H9 (cell line): ENCODE measurements around the gene CDH13. TPM values are rescaled to one million over a fixed set of nuclear protein-coding genes. Genes with fewer than 3 reads are reported as not detected.

Experiments used
- DNase-seq: peaks from one replicate; pipeline ENCODE4 v3.0.0-alpha.2; 2017
- H2AFZ ChIP-seq: one replicate; pipeline ENCODE4 v1.6.1; 2013; ENCODE audit warnings: mild to moderate bottlenecking, low read length, control low read depth, moderate library complexity
- H2AK5ac ChIP-seq: 2 replicates; pipeline ENCODE4 v1.6.1; 2013; ENCODE audit warnings: low read length, control low read depth, mixed read lengths; ENCODE audit not compliant: insufficient read length
- H2BK120ac ChIP-seq: one replicate; pipeline ENCODE4 v1.6.1; 2013; ENCODE audit warnings: low read depth, mild to moderate bottlenecking, low read length, control low read depth, inconsistent platforms; ENCODE audit not compliant: poor library complexity, severe bottlenecking
- H2BK12ac ChIP-seq: 2 replicates; pipeline ENCODE4 v1.6.1; 2013; ENCODE audit warnings: low read length, control low read depth, mixed read lengths, low read depth; ENCODE audit not compliant: insufficient read length
- H2BK15ac ChIP-seq: 2 replicates; pipeline ENCODE4 v1.6.1; 2013; ENCODE audit warnings: low read depth, low read length, control low read depth
- H2BK20ac ChIP-seq: one replicate; pipeline ENCODE4 v1.6.1; 2013; ENCODE audit warnings: low read depth, mild to moderate bottlenecking, low read length, control low read depth, inconsistent platforms; ENCODE audit not compliant: poor library complexity, severe bottlenecking
- H2BK5ac ChIP-seq: 2 replicates; pipeline ENCODE4 v1.6.1; 2013; ENCODE audit warnings: low read length, control low read depth, mixed read lengths; ENCODE audit not compliant: insufficient read length
- H3K14ac ChIP-seq: 2 replicates; pipeline ENCODE4 v1.6.1; 2013; ENCODE audit warnings: low read length, control low read depth; ENCODE audit not compliant: insufficient read depth
- H3K18ac ChIP-seq: 2 replicates; pipeline ENCODE4 v1.6.1; 2013; ENCODE audit warnings: low read depth, mild to moderate bottlenecking, mixed read lengths, low read length, control low read depth; ENCODE audit not compliant: insufficient read length
- H3K23ac ChIP-seq: 2 replicates; pipeline ENCODE4 v1.6.1; 2013; ENCODE audit warnings: low read length, control low read depth, mixed read lengths, low read depth; ENCODE audit not compliant: insufficient read length
- H3K23me2 ChIP-seq: 2 replicates; pipeline ENCODE4 v1.6.1; 2013; ENCODE audit warnings: low read depth, mild to moderate bottlenecking, mixed read lengths, low read length, control low read depth; ENCODE audit not compliant: insufficient read length, poor library complexity, severe bottlenecking
- H3K27ac ChIP-seq: 2 replicates; pipeline ENCODE4 v1.5.1; 2013; ENCODE audit warnings: low read length, control low read depth, mixed read lengths, low read depth; ENCODE audit not compliant: insufficient read length
- H3K27me3 ChIP-seq: 2 replicates; pipeline ENCODE4 v1.6.1; 2013; ENCODE audit warnings: low read length, control low read depth, inconsistent platforms; ENCODE audit not compliant: insufficient read depth
- H3K4ac ChIP-seq: 2 replicates; pipeline ENCODE4 v1.6.1; 2013; ENCODE audit warnings: low read depth, mild to moderate bottlenecking, control low read depth, inconsistent platforms, low read length, moderate library complexity
- H3K4me1 ChIP-seq: 2 replicates; pipeline ENCODE4 v1.6.1; 2013; ENCODE audit warnings: low read length, control low read depth, inconsistent platforms; ENCODE audit not compliant: insufficient read depth
- H3K4me2 ChIP-seq: 2 replicates; pipeline ENCODE4 v1.6.1; 2013; ENCODE audit warnings: low read length, control low read depth, mixed read lengths; ENCODE audit not compliant: insufficient read length, insufficient read depth
- H3K56ac ChIP-seq: 2 replicates; pipeline ENCODE4 v1.6.1; 2013; ENCODE audit warnings: low read depth, mild to moderate bottlenecking, mixed read lengths, low read length, control low read depth; ENCODE audit not compliant: insufficient read length
- H3K79me1 ChIP-seq: 2 replicates; pipeline ENCODE4 v1.6.1; 2013; ENCODE audit warnings: low read depth, mild to moderate bottlenecking, moderate library complexity, low read length, control low read depth, inconsistent platforms; ENCODE audit not compliant: insufficient read depth, poor library complexity, severe bottlenecking
- H3K79me2 ChIP-seq: 2 replicates; pipeline ENCODE4 v1.6.1; 2013; ENCODE audit warnings: low read length, control low read depth, inconsistent platforms; ENCODE audit not compliant: insufficient read depth
- H3K9ac ChIP-seq: 2 replicates; pipeline ENCODE4 v1.6.1; 2013; ENCODE audit warnings: low read length, control low read depth, mixed read lengths; ENCODE audit not compliant: insufficient read length; ENCODE audit errors: extremely low read depth
- H3K9me3 ChIP-seq: one replicate; pipeline ENCODE4 v1.6.1; 2013; ENCODE audit warnings: low read depth, low read length, inconsistent platforms; ENCODE audit not compliant: control insufficient read depth
- H3T11ph ChIP-seq: one replicate; pipeline ENCODE4 v1.6.1; 2013; ENCODE audit warnings: mild to moderate bottlenecking, low read length, control low read depth, inconsistent platforms
- H4K20me1 ChIP-seq: one replicate; pipeline ENCODE4 v1.6.1; 2013; ENCODE audit not compliant: control insufficient read depth, insufficient read length, insufficient read depth
- H4K5ac ChIP-seq: 2 replicates; pipeline ENCODE4 v1.6.1; 2013; ENCODE audit warnings: low read depth, mild to moderate bottlenecking, mixed read lengths, low read length, control low read depth; ENCODE audit not compliant: insufficient read length
- H4K8ac ChIP-seq: replicated peaks from 2 replicates; pipeline ENCODE4 v1.6.1; 2013; ENCODE audit warnings: low read length, control low read depth, mixed read lengths, low read depth; ENCODE audit not compliant: insufficient read length
- H4K91ac ChIP-seq: 2 replicates; pipeline ENCODE4 v1.6.1; 2013; ENCODE audit warnings: low read depth, mild to moderate bottlenecking, moderate library complexity, mixed read lengths, low read length, control low read depth; ENCODE audit not compliant: insufficient read length
- H3K27ac Mint-ChIP-seq, 3 experiments: 2 replicates in 2 of 3; 3 replicates in 1 of 3; pipeline ENCODE4 v1.8.0; 2020 to 2021; ENCODE audit warnings: mixed read lengths in 3 of 3, mild to moderate bottlenecking in 1 of 3, moderate library complexity in 1 of 3
- H3K27me3 Mint-ChIP-seq: 2 replicates; pipeline ENCODE4 v1.8.0; 2021; ENCODE audit warnings: low read depth, mild to moderate bottlenecking, moderate library complexity, mixed read lengths
- H3K36me3 Mint-ChIP-seq, 3 experiments: 2 replicates in 2 of 3; 3 replicates in 1 of 3; pipeline ENCODE4 v1.8.0; 2020 to 2021; ENCODE audit warnings: low read depth in 3 of 3, mixed read lengths in 3 of 3; ENCODE audit not compliant: insufficient read depth in 1 of 3
- H3K4me1 Mint-ChIP-seq, 2 experiments: 2 replicates each; pipeline ENCODE4 v1.8.0; 2020; ENCODE audit warnings: mixed read lengths in 2 of 2
- H3K4me3 Mint-ChIP-seq, 2 experiments: 2 replicates in 1 of 2; 3 replicates in 1 of 2; pipeline ENCODE4 v1.8.0; 2020 to 2021; ENCODE audit warnings: mild to moderate bottlenecking in 2 of 2, mixed read lengths in 2 of 2, moderate library complexity in 1 of 2
- H3K9me3 Mint-ChIP-seq, 2 experiments: 2 replicates in 1 of 2; 3 replicates in 1 of 2; pipeline ENCODE4 v1.8.0; 2020; ENCODE audit warnings: mild to moderate bottlenecking in 2 of 2, mixed read lengths in 2 of 2, moderate library complexity in 1 of 2
- WGBS: extraction: QIAGEN DNeasy Blood & Tissue Kit; methylation state at CpG from one replicate; pipeline ENCODE4 v1.1.7; 2013; ENCODE audit warnings: missing lambda C conversion rate, low lambda C conversion rate, mixed read lengths; ENCODE audit not compliant: insufficient read length; ENCODE audit errors: extremely low coverage; 5-methylcytosine and 5-hydroxymethylcytosine counted together
- total RNA-seq: library from RNA; stranded (reverse); gene quantifications from 2 replicates; pipeline ENCODE4 v1.2.1, GENCODE V29; 2021
- TF ChIP-seq, protein P1 (sequence below): fragments of 200-600 bp; sonication (generic); conservative IDR thresholded peaks from 3 replicates; pipeline ENCODE4 v1.8.0; 2021; ENCODE audit warnings: antibody characterized with exemption, mild to moderate bottlenecking

The CDH13 gene
- total RNA-seq, 1 experiment from 2014 or later: 1.5 TPM

GRCh38 chr16:83138512-83138911, 511.7 kb downstream of the CDH13 start:
- Mint-ChIP-seq H3K4me1 (peaks cover 6 to 7% of the 10 kb centered on the region in 2 experiments), H3K27me3 (peaks cover 1% of the 10 kb centered on the region; the same call in 1 of the 2 replicates), H3K4me3 (no peak overlapping the region), H3K36me3 (no peaks in the 10 kb centered on the region), H3K27ac (no peak overlapping the region), H3K9me3 (no peaks in the 10 kb centered on the region)
- Histone ChIP-seq H4K5ac (no peak overlapping the region), H4K20me1 (no peaks in the 10 kb centered on the region), H2BK120ac (no peak overlapping the region), H3K23me2 (no peaks in the 10 kb centered on the region), H3K4ac (no peak overlapping the region), H3K18ac (no peak overlapping the region), H3K9me3 (no peaks in the 10 kb centered on the region), H2BK20ac (no peak overlapping the region), H3K9ac (no peak overlapping the region), H2BK12ac (no peak overlapping the region), H3K4me1 (no peaks in the 10 kb centered on the region), H3K79me1 (no peaks in the 10 kb centered on the region), H3K4me2 (no peak overlapping the region), H4K91ac (no peak overlapping the region), H2BK5ac (no peak overlapping the region), H3K27me3 (no peaks in the 10 kb centered on the region), H3T11ph (no peak overlapping the region), H3K56ac (no peak overlapping the region), H3K14ac (no peak overlapping the region), H3K23ac (no peak overlapping the region), H2BK15ac (no peak overlapping the region), H3K79me2 (no peaks in the 10 kb centered on the region), H2AFZ (no peak overlapping the region), H3K27ac (no peak overlapping the region), H2AK5ac (no peak overlapping the region), H4K8ac (no peak overlapping the region)
- TF ChIP-seq, protein P1, sequence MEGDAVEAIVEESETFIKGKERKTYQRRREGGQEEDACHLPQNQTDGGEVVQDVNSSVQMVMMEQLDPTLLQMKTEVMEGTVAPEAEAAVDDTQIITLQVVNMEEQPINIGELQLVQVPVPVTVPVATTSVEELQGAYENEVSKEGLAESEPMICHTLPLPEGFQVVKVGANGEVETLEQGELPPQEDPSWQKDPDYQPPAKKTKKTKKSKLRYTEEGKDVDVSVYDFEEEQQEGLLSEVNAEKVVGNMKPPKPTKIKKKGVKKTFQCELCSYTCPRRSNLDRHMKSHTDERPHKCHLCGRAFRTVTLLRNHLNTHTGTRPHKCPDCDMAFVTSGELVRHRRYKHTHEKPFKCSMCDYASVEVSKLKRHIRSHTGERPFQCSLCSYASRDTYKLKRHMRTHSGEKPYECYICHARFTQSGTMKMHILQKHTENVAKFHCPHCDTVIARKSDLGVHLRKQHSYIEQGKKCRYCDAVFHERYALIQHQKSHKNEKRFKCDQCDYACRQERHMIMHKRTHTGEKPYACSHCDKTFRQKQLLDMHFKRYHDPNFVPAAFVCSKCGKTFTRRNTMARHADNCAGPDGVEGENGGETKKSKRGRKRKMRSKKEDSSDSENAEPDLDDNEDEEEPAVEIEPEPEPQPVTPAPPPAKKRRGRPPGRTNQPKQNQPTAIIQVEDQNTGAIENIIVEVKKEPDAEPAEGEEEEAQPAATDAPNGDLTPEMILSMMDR: no peak
- WGBS: no CpG with 5 or more reads among the region's 7 CpGs
- no peak for DNase-seq
